Choroid plexus epithelial cell (primary cell): ENCODE data around the gene PHACTR1.

ENCODE experiments used
- DNase-seq: peaks from one replicate; pipeline ENCODE4 v3.0.0-alpha.2; 2010; ENCODE audit warnings: low read depth
- H3K4me3 ChIP-seq: 2 replicates; pipeline ENCODE4 v1.5.1; 2011; ENCODE audit warnings: low read depth, mild to moderate bottlenecking, control low read depth, low read length, moderate library complexity
- CTCF ChIP-seq: conservative IDR thresholded peaks from 2 replicates; pipeline ENCODE4 v1.5.1; 2011; ENCODE audit warnings: low read depth, mild to moderate bottlenecking, control low read depth, inconsistent platforms, low read length, moderate library complexity

The PHACTR1 gene

GRCh38 chr6:12823847-12824246 is 107.3 kb downstream of the PHACTR1 start:
- no peak for DNase-seq
- no peak overlapping the region for H3K4me3 ChIP-seq
- TF ChIP-seq CTCF = no peak

GRCh38 chr6:12826584-12826983 is 110.0 kb downstream of the PHACTR1 start:
- no peak for DNase-seq

GRCh38 chr6:12827921-12828320 is 111.4 kb downstream of the PHACTR1 start:
- no peak overlapping the region for H3K4me3 ChIP-seq
- no peak for DNase-seq
- TF ChIP-seq CTCF = no peak

More at GRCh38 chr6:12826584-12826983, 110.0 kb downstream of the PHACTR1 start:
- no peak for TF ChIP-seq CTCF
- H3K4me3 ChIP-seq = no peak overlapping the region

- no peak overlapping the region for H3K4me3 ChIP-seq
- no peak for DNase-seq
- no peak for TF ChIP-seq CTCF
These were observed 115.7 kb downstream of the PHACTR1 start for GRCh38 chr6:12832226-12832735.

GRCh38 chr6:12836009-12836408 is 119.4 kb downstream of the PHACTR1 start:
- H3K4me3 ChIP-seq = no peak overlapping the region
- no peak for DNase-seq
- no peak for TF ChIP-seq CTCF

- H3K4me3 ChIP-seq = no peak overlapping the region
- no peak for TF ChIP-seq CTCF
- DNase-seq = no peak
These were observed 125.1 kb downstream of the PHACTR1 start for GRCh38 chr6:12841619-12842018.

GRCh38 chr6:12842114-12842513 is 125.5 kb downstream of the PHACTR1 start:
- H3K4me3 ChIP-seq = no peak overlapping the region
- no peak for TF ChIP-seq CTCF
- DNase-seq = no peak
